Measurements from ENCODE around the gene TMEM191C.
"Not testable (repeated sequence)": the region's sequence is repeated elsewhere in the genome, so short reads cannot be mapped to it uniquely, and the experiment has no call there.

Gene TMEM191C

DNA sequence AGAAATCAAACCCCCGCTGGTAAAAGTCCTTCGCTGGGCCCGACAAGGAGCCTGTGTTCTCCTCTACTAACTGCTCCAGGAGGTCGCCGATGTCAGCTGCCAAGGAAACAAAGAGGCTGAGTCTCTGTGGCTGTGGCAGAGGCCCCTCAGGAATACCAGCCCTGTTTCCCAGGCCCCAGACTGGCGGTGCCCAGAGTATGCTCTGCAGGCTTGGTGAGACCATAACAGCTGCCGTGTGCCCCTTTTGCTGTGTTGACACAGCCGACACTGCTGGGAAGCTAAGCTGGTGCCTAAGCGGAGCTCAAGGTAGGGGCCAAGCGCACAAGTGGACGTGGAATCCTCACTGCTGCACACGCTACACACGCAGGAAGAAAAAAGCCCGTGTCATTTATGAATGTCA lies 16.9 kb downstream of the TMEM191C start:
- not testable (repeated sequence) for DNase-seq

DNA sequence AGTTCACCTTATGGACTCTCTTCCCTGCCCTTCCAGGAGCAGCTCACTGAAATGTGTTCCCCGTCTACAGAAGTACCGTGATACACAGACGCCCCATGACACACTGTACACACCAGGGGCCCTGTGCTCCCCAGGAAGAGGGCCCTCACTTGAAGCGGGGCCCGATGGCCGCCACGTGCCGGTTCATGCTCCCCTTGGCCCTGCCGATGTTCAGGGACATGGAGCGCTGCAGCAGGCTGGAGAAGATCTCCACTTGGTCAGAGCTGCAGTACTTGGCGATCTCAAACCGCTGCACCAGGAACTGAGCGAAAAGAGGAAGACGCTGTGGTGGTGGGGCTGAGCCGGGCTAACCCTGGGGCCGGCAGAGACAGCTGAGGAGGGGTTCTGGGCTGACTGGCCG lies 20.5 kb downstream of the TMEM191C start:
- DNase-seq = not testable (repeated sequence)

DNA sequence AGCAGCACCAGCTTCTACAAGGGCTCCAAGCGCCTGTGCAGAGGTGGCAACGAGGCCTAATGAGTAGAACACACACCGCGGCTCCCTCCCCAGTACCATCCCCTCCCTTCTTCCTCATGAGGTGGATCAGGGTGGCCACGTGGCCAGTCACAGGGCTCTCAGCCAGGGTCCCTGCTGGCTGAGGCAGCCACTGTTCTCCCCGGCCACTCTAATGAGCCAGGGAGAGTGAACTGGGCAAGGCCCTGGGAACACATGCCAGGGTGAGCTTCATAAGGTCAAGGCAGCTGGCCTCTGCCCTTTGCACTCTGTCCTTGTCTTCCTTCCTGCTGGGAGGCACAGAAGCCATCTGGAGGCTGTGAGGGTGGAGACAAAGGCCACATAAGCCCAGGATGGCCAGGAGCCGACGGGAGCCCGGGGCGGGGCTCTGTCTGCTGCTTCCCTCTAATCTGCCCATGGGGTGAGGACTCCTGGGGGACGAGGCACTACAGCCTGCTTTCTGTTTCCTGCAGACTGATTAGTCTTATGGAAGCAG lies 22.0 kb downstream of the TMEM191C start:
- not testable (repeated sequence) for DNase-seq

DNA sequence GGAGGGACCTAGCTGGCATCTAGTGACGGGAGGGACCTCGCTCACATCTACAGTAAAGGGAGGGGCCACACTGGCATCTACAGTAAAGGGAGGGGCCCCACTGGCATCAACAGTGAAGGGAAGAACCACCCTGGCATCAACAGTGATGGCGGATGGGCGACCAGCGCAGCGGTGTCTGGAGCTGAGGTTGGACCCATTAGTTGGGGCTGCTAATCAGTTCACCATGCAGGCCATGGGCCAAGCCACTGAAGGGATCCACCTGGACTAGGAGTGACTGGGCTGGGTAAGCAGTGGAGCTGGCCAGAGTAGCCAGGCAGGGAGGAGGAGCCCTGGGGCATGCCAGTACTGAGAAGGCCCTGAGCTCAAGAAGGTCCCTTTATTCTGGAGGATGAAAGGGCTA lies 23.4 kb downstream of the TMEM191C start:
- DNase-seq = not testable (repeated sequence)

DNA sequence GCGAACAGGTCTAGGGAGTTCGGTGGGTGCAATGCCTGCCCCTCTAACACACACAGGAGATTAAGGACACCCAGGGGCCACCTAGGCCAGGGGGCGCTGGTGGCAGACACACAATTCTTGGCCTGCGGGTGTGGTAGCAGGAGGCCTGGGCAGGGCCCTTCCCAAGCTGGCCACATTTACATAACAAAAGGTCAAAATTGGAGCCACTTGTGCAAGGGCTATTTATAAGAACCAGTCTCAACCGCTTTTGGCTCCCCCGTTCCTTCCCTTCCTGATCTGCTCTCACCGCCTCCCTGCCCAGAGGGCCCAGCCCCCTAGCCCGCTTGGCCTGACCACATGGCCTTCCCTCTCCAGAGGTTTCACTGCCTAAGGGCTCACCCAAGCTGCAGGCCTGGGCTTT lies 25.1 kb downstream of the TMEM191C start:
- not testable (repeated sequence) for DNase-seq

DNA sequence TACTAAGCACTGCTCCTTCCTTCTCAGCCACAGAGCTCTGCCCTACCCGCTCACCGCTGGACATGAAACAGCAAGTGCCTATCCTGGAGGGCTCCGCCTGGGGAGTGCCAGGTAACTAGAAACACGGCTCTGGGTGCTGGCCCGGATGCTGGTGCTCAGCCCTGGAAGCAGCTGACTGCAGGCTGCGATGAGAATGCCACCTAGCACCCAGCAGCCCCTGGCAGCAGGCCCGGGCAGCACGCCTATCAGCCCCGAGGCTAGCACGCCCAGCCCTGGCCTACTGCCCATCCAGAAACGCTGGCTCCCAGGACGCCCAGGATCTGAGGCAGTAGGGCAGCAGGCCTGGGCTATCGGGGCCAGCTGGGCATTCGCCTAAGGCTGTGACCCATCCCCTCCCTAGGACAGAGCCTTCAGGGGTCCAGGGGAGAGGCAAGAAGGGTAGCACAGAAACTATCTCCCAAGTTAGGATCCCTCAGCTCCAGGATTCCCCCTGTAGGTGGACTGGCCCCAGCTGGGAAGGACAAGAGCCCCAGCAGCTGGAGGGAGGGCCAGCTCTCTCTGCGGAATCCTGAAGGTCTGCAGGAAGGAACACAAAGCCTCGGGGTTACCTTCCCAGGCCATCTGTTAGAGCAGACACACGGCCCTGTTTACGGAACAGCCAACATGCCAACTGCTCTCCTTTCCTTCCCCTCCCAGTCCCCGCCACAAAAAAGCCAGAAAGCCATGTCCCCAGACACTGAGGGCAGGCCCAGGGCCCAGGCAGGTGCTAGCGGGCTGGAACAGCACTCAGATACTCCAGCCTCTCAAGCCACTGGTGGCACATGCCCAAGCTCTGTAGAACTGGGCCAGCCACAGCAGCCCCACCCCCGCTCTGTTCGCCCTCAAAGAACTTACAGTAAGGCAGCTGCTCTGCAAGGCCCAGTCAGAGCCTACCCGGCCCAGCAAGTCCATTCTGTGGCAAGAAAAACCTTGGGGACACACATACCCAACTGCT lies 26.9 kb downstream of the TMEM191C start:
- DNase-seq = not testable (repeated sequence)

DNA sequence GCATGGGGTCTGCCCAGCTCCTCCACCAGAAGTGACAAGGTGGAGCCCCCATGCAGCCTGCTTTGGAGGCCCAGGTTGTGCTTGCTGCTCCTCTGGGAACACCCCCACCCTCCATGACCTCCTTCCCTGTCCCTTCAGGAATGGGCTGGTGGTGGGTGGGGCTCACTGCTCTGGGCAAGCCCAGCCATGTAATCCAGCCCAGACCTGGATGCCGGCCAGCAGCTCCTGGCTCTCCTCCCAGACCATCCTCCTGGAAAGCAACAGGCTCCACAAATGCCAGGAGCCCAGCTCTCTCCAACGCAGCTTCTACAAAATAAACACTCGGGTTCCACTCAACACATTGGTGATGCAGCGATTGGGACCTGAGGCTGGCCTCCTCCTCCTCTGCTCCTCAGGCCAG lies 30.8 kb downstream of the TMEM191C start:
- DNase-seq = not testable (repeated sequence)

DNA sequence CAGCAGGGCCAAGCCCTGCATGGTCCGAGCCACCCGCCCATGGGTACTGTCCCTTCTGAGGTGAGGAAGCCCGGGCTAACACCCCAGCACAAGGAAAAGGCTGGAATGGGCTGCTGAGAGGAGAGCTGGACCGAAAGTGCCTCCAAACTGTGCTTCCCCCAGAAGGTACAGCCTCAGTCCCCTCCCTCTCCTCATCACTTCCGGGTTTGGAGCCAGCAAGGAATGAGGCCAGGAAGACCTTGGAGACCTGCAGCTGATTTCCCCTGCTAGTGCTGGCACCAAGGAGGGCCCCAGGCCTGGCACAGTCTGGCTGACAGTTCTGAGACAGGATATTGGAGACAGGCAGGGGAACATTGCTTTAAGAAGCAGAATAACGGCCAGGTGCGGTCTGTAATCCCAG lies 31.3 kb downstream of the TMEM191C start:
- DNase-seq = not testable (repeated sequence)

DNA sequence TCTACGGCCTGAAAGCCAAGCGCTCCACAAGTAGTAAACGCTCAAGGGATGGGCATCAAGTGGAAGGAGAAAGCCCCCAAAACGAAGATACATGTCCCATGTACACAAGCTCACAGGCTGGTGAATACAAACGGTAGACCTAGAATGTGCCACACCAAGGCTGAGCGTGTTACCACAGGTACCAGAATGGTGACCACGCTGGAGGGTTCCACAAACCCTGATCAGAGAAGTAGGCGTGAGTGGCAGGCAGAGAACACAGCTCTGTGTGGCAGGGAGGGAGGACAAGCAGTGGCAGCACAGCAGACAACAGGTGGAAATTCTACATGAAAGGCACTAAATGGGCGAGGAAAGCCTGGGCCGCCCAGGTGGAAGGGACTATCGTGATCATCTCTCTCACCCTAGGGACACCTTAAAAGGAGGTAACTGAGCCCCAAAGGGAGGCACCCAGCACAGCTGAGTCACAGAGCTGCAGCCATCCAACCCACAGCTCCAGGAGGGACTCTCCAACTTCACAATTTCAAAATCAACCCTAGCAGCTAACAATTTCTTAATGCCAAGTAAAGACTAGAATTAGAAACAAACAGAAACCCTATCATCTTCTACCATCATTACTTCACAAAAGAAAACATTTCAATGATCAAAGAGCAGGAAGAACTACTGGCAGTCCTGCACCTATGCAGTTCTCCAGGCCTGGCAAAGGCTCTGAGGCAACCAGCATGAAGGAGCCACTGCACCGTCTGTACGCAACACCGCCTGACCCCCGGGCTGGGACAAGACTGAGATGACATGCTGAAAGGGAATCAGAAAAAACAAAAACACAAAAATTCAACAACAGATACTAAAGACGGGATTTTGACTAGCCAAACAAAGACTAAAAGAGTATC lies 32.7 kb downstream of the TMEM191C start:
- DNase-seq = not testable (repeated sequence)

DNA sequence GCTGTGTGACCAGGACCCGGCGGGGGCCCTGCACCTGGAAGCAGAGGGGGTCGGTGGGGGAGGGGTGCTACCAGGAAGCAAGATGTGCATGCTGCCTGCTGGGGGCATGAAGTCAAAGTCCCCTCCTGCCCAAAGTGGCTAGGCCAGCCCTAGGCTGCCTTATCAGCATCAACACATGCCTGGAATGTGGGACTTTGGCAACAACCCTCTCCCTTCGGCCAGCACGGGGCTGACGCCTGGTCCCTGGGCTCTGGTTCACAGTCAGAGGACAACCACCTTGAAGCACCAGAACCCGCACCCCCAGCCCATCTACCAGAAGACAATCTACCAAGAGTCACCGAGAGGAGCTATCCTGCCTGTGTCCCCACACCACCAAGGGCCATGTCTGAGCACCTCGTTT lies 43.2 kb downstream of the TMEM191C start:
- DNase-seq = not testable (repeated sequence)

DNA sequence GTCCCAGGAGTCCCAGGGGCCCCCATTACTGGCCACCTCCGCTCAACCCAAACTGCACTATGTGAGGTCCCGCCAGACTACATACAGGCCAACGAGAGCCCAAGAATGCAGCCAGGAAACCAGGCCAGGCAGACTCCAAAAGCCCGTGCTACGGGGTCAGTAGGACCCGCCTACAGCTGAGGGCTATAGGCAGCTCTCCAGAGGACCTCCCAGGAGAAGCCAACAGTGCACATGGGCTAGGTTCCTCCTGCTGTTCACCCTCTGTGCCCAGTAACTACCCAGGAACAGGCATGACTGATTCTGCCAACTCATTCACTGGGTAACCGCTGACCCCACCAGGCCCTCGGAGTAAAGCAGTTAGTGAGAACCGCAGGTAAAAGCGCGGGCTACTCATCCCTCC lies 44.8 kb downstream of the TMEM191C start:
- DNase-seq = not testable (repeated sequence)

DNA sequence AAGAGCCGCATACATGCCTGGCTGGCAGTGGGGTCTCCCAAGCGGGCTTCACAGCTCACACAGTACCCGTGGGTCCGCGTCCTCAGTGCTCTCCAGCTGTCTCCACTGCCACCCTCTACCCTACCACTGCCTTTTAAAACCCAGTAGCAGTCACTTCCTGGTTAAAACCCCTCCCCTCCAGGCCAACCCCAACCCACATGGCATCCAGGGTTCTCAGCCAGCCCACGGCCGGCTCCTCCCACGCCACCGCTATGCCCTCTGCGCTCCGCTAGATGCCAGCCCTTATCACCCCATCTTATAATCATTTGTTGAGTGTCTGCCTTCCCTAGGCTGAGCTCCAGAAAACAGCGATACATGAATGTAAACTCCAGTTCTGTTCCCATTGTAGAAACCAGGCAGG lies 46.9 kb downstream of the TMEM191C start:
- not testable (repeated sequence) for DNase-seq

DNA sequence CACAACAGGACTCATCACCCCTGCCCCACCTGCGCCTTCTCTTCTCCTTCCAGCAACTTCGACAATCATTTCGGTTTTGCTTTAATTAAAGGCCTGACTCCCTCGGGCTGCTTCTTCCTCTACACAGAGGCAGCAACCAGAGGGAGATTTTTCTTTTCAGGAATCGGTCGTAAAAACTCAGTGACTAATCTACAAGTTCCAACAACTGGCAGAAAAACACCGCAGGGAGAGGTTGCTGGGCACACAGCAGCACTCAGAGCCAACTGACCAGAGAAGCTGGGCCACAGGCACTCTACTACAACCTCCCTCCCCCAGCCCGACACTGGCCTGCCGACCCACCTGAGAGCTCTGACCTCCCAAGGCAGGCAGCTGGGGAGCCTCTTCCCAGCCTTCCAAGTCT lies 48.0 kb downstream of the TMEM191C start:
- not testable (repeated sequence) for DNase-seq

DNA sequence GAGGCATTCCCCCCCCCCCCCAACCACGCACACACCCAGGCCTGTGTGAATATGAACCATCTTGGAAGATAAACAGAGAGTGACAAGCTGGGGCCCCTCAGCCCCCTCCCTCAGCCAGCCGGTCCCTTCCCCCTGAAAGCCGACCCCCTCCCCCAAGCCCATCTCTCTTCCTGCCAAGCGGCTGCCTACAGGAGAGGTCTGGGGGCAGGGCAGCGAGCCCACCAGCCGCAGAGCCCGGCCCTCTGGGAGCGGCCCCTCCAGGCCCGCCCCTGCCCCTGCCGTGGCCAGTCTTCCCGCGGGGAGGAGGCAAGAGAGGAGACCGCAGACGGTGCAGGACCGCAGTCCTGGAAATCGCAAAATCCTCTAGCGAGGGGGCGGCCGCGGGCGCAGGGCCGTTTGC lies 49.3 kb downstream of the TMEM191C start:
- DNase-seq = not testable (repeated sequence)

DNA sequence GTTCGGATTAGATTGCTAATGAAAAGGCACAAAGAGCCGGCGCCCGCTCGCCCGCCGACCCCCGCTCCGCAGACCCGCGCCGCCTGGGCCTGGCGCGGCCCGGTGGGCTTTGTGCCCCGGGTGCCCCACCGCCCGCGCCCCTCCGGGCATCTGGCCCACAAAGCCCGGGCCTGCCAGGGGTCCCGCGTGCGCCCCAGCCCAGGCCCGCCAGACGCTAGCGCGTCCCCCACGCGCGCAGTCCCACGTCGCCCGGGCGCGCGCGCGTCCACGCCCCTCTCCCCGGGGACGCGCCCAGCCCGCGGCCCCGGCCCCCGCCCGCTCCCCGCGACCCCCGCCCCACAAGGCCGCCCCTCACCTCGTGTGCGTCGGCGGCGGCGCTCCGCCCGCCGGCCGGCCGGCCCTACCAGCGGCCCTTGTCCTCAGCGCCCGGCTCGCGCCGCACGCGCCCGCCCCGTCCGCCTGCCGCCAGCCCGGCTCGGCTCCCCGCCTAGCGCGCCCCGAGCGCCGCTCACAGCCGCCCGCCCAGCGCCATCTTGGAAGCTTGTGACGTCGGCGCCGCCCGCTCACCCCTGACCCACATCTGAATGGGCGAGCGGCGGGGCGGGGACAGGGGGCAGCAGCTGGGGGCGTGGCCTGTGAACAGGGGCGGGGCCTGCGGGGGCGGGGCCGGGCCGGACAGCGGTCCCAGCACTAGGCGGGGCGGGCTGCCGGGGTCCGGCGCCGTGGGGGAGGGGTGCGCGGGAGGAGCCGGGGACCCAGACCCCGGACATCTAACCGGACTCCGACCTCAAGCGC lies 50.0 kb downstream of the TMEM191C start:
- DNase-seq = not testable (repeated sequence)

All from suppressor macrophage treated with lipopolysaccharide for 4 hours (primary cell).